Ramos (cell line): ENCODE results near the gene NOP58.
"Not testable (repeated sequence)": the region's sequence is repeated elsewhere in the genome, so short reads cannot be mapped to it uniquely, and the experiment has no call there.

Source experiments
- in situ Hi-C: fragments of 300-500 bp; cut with MboI; formaldehyde crosslinking; loops from one replicate; pipeline ENCODE4 v1.14.3; 2022; ENCODE audit warnings: low sequenced_read_pairs; ENCODE audit not compliant: unreplicated experiment

NOP58 gene, protein sequence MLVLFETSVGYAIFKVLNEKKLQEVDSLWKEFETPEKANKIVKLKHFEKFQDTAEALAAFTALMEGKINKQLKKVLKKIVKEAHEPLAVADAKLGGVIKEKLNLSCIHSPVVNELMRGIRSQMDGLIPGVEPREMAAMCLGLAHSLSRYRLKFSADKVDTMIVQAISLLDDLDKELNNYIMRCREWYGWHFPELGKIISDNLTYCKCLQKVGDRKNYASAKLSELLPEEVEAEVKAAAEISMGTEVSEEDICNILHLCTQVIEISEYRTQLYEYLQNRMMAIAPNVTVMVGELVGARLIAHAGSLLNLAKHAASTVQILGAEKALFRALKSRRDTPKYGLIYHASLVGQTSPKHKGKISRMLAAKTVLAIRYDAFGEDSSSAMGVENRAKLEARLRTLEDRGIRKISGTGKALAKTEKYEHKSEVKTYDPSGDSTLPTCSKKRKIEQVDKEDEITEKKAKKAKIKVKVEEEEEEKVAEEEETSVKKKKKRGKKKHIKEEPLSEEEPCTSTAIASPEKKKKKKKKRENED

DNA sequence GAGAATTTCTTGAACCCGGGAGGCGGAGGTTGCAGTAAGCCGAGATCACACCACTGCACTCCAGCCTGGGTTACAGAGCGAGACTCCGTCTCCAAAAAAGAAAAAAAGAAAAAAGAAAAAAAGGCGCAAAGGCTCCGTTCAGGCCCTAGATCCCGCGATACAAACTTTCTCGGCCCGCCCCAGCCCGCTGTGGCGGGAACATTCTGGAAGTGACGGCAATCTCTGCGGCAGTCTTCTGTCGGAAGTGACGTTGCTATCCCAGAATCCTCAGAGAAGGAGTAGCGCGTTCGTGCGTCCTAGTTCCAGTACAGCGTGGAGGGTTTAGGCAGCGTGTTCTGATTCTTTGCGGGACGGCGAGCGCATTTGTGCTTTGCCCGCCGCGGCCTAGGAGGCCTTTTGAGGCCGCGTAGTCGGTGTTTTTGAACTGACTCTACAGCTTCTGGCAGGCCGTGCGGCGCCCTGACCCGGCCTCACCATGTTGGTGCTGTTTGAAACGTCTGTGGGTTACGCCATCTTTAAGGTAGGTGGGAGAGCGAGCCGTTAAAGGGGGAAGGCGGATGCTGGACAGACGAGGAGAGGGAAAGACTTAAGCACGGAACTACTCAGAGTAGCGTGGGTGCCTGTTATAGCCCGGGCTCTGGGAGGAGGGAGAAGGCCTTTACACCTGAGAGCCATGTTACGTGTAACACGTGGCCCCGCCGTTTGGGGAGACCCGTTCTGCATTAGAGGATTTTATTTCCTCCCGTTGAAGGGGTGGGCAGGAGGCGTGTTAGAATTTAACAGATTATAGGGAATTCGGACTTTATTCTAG, at the start of gene NOP58:
TSS of gene NOP58 (plus strand) at position 297 of the 811 bp plus-strand sequence. CDS start at position 476, 179 bp downstream.
- in situ Hi-C loops = no loop called here

DNA sequence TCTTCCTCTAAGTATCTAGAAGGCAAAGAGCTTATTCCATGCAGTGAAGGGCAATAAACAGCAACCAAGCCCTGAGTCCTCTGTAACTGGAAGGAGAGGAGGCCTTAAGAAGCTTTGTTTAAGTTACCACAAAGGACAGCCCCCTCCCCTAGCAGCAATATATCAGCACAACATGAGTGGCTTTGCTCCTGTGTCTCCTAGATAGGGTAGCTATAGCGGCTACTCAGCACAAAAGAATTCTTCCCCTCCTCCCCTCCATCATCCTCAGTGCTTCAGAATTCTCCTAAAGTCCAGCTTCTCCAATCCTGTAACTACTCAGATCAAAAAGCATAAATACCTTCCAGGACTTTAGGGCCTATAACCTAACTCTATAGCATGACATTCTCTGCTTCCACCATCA, 43.7 kb upstream of the NOP58 start:
- in situ Hi-C loops = no loop called here

DNA sequence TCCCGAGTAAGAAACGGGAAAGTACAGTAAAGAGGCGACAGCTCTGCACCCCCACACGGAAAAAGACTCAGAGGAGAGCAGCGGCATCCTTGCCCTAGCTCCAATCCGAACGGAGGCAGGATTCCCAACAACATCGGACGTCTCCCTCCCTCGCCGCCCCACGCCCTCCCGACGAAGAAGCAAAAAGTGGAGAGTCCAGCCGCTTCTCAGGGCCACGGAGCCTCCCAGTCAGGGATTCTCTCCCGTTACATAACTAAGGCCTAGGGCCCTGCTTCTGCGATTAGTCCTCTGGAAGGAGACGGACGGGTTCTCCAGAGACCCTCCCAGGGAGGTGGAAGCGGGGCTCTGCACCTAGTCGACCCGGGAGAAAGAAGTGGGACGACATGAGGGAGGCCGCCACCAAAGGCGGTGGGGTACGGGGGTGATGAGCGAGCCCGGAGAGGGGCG, 27.8 kb upstream of the NOP58 start:
- in situ Hi-C loops = no loop called here

DNA sequence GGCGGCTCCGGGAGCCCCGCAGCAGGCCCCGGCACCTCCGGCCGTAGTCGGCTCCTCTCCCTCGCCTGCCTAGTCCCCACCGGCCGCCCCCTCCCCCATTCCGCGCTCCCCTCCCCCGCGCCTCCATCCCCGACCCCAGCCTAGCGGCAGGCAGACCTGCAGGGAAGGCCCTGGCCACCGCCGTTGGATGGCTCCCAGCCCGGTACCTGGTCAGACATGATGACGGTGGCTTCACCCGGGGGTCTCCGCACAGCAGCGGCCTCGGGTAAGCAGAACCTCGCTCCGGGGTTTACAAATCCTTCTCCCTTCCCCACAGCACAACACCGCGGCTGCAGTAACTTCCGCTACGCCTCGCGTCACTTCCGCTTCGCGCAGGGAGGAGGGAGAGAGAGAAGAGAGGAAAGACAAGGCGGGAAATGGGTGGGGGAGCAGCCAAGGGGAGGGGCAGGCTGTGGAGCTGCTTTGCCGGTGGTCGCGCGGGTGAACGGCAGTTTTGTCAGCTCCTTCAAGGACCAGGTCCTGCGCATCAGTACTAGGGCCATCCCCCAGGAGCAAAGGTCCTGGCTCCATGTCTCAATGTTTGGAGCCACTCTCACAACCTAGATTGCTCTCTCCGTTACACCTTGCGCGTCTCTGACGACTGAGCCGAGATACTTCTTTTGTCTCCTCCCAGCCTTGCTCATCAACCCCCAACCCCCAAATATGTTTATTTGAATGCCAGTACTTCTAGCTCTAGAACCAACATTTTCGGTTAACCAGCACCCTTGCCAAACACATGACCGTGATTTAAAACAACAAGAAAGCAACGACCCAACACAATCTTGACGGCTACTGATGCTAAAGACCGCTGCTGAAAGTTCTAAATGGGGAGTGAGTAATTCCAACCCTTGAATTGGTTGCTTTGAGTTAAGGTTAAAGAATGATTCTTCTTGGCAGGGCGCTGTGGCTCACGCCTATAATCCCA, 27.0 kb upstream of the NOP58 start, which contains the start of gene SUMO1:
TSS of gene SUMO1 (minus strand) at position 364 of the 964 bp plus-strand sequence. CDS start at position 218, 146 bp downstream.
- in situ Hi-C loops = no loop called here

DNA sequence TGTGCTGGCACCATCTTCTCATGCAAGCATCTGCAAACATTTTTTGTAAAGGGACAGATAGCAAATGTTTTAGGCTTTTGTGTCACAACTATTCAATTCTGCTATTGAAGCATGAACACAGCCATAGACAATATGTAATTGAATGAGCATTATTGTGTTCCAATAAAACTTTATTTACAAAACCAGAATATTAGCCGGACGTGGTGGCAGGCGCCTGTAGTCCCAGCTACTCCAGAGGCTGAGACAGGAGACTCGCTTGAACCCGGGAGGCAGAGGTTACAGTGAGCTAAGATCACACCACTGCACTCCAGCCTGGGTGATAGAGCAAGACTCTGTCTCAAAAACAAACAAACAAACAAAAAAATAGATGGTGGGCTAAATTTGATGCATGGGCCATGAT, 17.9 kb upstream of the NOP58 start:
- in situ Hi-C loops = not testable (repeated sequence)

DNA sequence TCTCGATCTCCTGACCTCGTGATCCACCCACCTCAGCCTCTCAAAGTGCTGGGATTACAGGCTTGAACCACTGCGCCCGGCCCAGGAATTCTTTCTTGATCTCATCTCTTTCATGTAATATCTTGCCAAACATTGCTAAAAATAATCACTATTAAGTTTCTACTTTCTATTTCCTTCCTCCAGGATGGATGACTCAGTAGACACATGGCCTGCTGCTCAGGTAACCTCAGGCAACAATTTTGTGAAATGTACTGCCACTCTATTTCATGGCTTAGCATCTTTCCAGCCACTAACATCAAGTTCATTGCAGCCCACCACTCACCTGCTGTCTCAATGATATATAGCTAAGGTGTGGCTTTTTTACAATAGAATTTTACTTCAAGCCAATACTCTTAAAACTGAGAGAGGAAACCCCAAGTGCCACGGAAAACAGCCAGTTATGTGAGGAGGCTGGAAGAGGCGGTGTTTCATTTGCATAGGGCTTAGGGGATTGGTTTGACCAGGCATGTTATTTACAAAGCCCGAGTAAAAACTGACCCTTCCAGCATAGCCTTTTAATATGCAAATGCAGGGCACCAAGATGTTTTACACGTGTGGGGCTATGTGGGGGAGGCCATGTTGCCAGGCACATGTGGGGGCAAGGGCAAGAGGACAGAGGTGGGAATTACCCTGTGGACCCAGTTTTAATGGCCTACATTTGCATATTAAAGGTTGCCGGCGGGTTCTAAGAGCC, 15.9 kb upstream of the NOP58 start:
- in situ Hi-C loops = no loop called here

DNA sequence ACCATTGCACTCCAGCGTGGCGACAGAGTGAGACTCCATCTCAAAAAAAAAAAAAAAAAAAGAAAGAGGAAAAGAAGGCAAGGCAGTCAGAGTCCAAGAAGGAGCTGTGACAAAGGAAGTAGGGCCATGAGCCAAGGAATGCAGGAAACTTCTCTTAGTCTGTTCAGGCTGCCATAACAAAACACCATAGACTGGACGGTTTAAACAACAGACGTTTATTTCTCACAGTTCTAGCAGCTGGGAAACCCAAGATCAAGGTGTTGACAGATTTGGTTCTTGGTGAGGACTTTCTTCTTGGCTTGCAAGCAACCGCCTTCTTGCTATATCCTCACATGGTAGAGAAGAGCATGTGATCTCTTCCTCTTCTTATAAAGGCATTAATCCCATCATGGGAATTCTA, 14.1 kb upstream of the NOP58 start:
- in situ Hi-C loops = no loop called here

DNA sequence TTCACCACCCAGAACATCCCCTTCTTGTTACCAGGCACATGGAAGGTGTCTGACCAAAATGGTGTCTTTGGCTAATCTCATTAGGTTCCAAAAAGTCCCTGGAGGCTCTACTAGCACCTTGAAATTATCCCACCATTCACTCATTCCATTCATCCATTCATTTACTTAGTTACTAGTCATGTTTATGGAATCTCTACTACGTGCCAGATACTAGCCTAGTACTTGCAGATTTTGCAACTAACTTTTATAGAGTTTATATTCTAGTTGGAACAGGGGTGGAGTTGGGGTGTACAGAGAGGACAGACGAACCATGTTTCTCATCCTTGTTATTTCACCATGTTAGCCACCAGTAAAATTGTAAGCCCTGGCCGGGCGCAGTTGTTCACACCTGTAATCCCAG, 4.0 kb upstream of the NOP58 start:
- in situ Hi-C loops = no loop called here

DNA sequence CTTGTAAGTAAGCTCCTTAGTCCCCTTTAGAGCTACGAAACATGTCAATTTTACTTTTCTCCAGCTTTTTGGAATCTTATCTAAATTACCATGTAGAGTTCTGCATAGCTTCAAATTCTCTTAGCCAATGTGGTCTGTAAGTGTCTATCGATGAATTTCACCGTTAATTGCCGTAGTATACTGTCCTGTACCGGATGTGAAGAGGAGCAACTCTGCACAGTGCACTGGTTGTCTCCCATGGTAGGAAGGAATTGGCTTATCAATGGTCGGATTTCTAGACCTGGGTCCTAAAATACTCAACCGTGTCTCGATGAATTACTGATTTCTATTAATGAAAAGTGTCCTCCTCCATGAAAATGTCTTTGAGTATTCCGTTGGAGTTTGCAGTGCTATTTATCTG, 1.9 kb downstream of the NOP58 start:
- in situ Hi-C loops = no loop called here

DNA sequence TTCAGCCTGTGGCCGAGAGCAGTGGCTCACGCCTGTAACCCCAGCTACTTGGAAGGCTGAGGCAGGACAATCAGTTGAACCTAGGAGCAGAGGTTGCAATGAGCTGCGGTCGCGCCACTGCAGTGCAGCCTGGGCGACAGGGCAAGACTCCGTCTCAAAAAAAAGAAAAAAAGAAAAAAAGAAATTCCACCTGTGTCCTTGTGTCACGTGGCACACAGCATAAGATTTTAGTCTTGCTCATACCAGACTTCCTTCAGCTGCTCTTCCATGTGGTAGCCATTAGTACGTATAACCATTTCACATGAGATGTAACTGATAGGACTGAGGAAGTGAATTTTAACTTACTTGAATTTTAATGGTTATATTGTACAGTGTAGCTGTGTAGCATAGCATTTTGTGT, 4.0 kb downstream of the NOP58 start:
- in situ Hi-C loops = no loop called here

DNA sequence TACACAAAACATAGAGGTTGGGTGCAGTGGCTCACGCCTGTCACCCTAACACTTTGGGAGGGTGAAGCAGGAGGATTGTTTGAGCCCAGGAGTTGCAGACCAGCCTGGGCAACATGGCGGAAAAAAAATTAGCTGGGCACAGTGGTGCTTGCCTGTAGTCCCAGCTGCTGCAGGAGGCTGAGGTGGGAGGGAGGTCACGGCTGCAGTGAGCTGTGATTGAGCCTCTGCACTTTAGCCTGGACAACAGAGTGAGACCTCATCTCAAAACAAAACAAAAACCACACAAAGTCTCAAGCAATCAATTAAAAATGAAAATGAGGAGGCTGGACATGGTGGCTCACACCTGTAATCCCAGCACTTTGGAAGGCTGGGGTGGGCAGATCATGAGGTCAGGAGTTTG, 4.9 kb downstream of the NOP58 start:
- in situ Hi-C loops = no loop called here

DNA sequence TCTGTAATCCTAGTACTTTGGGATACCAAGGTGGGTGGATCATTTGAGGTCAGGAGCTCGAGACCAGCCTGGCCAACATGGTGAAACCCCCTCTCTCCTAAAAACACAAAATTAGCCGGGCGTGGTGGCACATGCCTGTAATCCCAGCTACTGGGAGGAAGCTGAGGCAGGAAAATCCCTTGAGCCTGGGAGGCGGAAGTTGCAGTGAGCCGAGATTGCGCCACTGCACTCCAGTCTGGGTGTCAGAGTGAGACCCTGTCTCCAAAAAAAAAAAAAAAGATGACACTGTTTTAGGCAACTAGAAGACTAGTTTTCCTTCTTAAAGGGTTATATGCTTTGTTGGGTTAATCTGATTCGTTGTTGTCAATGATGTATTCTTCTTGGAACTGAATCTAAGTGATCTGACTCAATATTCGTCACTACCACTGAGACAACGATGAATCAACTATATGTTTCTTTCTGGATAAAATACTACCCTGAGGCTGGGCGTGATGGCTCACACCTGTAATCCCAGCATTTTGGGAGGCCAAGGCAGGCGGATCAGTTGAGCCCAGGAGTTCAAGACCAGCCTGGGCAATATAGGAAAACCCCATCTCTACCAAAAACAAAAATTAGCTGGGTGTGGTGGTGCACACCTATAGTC, 10.6 kb downstream of the NOP58 start:
- in situ Hi-C loops = not testable (repeated sequence)

DNA sequence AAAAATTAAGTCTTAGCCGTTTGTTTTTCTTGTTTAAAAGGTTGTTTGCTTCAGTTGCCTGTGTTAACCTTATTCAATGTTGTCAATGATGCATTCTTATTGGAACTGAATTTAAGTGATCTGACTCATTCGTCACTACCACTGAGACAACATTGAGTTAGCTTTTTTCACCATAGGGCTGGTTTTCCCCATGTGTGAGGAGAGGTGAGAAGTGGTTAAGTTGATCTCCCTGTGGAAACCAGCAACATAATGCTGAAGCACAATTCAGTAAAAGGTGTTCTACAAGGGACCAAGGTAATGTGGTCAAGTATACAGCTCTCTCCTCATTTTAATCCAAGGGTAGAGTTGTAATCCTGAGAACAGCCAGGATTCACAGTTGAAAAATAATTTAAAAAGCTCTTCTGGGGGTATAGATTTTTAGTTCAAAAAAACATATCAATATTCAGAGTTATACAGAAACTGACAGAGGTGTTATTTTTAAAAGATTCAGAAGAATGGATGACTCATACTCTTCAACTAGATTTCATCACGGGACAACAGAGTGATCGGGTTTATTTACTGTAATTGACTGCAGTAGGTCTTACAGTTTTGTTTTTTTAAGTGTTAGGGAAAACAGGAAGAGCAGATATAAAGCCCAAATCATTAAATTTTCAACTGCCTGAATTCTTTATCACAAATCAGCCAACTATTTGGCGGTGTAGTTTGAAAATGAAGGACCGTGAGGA, 12.6 kb downstream of the NOP58 start:
- in situ Hi-C loops = no loop called here

DNA sequence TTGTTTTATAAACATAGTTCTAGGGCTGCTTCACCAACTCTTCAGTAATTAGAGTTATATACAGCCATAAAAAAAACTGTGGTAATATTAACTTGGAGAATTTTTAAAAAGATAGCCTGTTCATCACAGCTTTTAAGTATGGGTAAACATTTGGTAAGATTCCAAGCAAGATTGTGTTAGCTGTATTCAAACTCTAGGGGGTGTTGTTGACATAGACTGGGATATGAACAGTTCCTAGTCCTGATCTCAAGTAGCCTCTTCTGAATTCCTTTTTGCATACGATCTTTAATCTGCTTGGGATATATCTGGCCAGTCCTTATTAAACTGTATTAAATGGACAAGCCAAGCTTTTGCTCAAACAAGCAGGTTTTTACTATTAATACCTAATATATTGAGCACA, 13.4 kb downstream of the NOP58 start:
- in situ Hi-C loops = no loop called here

DNA sequence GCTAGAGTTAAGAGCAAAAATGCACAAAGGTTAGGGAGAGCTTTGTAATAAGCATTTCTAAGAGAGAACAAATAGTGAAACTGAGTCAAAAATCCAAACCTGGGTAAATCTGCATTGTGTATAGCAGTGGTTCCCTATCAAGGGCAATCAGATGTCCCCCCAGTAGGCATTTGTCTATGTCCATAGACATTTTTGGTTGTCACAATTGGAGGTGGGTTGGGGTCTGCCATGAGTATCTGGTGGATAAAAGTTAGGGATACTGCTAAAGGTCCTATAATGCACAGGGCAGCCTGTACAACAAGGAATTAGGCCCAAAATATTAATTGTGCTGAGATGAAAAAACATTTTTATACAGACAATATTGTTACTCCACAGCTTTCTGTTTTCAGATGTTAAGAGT, 21.0 kb downstream of the NOP58 start:
- in situ Hi-C loops = no loop called here

DNA sequence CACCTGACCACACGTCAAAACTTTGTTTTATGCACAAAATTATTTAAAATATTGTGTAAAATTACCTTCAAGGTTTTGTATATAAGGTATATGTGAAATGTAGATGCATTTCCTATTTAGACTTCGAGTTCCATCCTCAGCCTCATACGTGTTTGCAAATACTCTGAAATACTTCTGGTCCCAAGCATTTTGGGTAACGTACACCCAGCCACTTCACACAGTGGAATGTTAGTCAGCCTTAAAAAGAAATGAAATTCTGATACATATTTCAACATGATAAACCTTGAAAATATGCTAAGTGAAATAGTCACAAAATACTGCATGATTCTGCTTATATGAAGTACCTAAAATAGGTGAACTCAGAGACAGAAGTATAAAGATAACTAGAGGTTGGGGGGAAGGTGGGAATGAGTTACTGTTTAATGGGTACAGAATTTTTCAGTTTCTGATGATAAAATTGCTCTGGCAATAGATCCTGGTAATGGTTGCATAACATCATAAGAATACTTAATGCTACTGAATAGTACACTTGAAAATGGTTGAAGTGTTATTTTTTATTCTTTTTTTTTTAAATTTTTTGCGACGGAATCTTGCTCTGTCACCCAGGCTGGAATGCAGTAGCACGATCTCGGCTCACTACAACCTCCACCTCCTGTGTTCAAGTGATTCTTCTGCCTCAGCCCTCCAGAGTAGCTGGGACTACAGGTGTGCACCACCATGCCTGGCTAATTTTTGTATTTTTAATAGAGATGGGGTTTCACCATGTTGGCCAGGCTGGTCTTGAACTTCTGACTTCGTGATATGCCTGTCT, 24.0 kb downstream of the NOP58 start:
- in situ Hi-C loops = no loop called here

DNA sequence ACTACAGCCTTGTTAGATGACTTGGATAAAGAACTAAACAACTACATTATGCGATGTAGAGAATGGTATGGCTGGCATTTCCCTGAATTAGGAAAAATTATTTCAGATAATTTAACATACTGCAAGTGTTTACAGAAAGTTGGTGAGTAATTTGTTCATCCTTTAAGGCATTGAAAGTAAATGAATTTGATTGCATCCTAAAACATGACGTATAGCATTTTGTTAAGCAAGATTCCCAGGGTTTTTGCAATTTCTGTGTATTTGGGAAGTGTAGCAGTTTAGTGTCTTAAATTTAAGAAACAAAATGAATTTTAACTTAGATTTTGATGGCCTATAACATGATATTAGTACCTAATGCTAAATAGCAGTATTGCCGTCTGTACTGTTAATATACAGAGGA, 24.8 kb downstream of the NOP58 start:
- in situ Hi-C loops = no loop called here
